ENCODE measurements around the gene CCDC60. TPM values are rescaled to one million over a fixed set of nuclear protein-coding genes. Genes with fewer than 3 reads are reported as not detected.

The CCDC60 gene
- total RNA-seq, 1 experiment from 2014 or later: not detected

DNA sequence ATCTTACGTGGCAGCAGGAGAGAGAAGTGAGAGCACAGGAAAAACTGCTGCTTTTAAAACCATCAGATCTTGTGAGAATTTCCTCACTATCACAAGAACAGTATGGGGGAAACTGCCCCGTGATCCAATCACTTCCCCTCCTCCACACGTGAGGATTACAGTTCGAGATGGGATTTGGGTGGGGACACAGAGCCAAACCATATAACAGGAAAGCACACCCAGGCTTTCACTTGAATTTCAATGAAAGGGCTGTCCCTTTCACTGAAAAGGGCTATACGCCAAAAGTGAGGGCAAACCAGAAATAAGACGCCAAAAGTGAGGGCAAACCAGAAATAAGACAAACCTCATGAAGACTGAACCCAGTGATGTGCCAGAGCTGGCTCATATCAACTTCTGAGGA is 236.2 kb downstream of the CCDC60 start:
- Histone ChIP-seq H3K27me3 (ENCODE audit: insufficient read depth, low read length) (no peaks in the 10 kb centered on the region), H3K9me3 (ENCODE audit: control insufficient read depth in 1 of 2, insufficient read depth in 1 of 2, low read depth in 1 of 2, low read length in 2 of 2) (no peaks in the 10 kb centered on the region), H3K27ac (ENCODE audit: low read depth, low read length) (no peak overlapping the region), H3K4me1 (ENCODE audit: control insufficient read depth in 1 of 2, insufficient read depth in 2 of 2, low read length in 2 of 2) (no peaks in the 10 kb centered on the region), H3K36me3 (ENCODE audit: control insufficient read depth in 1 of 2, insufficient read depth in 2 of 2, low read length in 2 of 2) (no peaks in the 10 kb centered on the region), H3K4me3 (replicated peaks in 1 of 2; ENCODE audit: low read depth in 1 of 2, low read length in 2 of 2) (no peak overlapping the region), H3K9ac (ENCODE audit: low read length) (no peak overlapping the region), H3K79me2 (ENCODE audit: insufficient read depth, low read length) (no peaks in the 10 kb centered on the region), H2AFZ (ENCODE audit: low read depth, low read length, poor library complexity, severe bottlenecking) (no peak overlapping the region), H3K4me2 (ENCODE audit: low read length) (no peak overlapping the region), H4K20me1 (ENCODE audit: insufficient read depth) (no peaks in the 10 kb centered on the region), H3K9me2 (ENCODE audit: insufficient read depth) (no peaks in the 10 kb centered on the region)
- BruUV-seq (replicated peaks): no TSS peak
- DNase-seq (ENCODE audit: low read depth, low spot score): no peak
- ChIA-PET CTCF (interaction anchor here (1.0 kb wide), 1 partner anchor 97 kb away, joined by 3 read pairs; the partner anchor contains the start of gene PRKAB1), POLR2A (no interaction called here), RAD21 (ENCODE audit: low non-redundant PET in 1 of 2, low total read pairs in 2 of 2, uncharacterized antibody in 2 of 2, unreplicated experiment in 2 of 2) (no interaction called here)
- intact Hi-C loops (cut with micrococcal nuclease): no loop called here
- TF ChIP-seq SRF (IDR thresholded peaks at IDR 0.05; ENCODE audit: low read depth): no peak
- TF ChIP-seq, protein P1, sequence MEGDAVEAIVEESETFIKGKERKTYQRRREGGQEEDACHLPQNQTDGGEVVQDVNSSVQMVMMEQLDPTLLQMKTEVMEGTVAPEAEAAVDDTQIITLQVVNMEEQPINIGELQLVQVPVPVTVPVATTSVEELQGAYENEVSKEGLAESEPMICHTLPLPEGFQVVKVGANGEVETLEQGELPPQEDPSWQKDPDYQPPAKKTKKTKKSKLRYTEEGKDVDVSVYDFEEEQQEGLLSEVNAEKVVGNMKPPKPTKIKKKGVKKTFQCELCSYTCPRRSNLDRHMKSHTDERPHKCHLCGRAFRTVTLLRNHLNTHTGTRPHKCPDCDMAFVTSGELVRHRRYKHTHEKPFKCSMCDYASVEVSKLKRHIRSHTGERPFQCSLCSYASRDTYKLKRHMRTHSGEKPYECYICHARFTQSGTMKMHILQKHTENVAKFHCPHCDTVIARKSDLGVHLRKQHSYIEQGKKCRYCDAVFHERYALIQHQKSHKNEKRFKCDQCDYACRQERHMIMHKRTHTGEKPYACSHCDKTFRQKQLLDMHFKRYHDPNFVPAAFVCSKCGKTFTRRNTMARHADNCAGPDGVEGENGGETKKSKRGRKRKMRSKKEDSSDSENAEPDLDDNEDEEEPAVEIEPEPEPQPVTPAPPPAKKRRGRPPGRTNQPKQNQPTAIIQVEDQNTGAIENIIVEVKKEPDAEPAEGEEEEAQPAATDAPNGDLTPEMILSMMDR (IDR thresholded peaks at IDR 0.05 in 2 of 3, conservative IDR thresholded peaks at IDR 0.05 in 1 of 3; ENCODE audit: borderline replicate concordance in 1 of 3, insufficient read depth in 1 of 3, low read depth in 2 of 3, low read length in 2 of 3): no peak
- TF ChIP-seq SIN3A (IDR thresholded peaks at IDR 0.05; ENCODE audit: low read depth): no peak
- TF ChIP-seq ZFX (IDR thresholded peaks at IDR 0.05): no peak
- TF ChIP-seq, protein P2, sequence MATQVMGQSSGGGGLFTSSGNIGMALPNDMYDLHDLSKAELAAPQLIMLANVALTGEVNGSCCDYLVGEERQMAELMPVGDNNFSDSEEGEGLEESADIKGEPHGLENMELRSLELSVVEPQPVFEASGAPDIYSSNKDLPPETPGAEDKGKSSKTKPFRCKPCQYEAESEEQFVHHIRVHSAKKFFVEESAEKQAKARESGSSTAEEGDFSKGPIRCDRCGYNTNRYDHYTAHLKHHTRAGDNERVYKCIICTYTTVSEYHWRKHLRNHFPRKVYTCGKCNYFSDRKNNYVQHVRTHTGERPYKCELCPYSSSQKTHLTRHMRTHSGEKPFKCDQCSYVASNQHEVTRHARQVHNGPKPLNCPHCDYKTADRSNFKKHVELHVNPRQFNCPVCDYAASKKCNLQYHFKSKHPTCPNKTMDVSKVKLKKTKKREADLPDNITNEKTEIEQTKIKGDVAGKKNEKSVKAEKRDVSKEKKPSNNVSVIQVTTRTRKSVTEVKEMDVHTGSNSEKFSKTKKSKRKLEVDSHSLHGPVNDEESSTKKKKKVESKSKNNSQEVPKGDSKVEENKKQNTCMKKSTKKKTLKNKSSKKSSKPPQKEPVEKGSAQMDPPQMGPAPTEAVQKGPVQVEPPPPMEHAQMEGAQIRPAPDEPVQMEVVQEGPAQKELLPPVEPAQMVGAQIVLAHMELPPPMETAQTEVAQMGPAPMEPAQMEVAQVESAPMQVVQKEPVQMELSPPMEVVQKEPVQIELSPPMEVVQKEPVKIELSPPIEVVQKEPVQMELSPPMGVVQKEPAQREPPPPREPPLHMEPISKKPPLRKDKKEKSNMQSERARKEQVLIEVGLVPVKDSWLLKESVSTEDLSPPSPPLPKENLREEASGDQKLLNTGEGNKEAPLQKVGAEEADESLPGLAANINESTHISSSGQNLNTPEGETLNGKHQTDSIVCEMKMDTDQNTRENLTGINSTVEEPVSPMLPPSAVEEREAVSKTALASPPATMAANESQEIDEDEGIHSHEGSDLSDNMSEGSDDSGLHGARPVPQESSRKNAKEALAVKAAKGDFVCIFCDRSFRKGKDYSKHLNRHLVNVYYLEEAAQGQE (IDR thresholded peaks at IDR 0.05; ENCODE audit: low read depth): no peak
- TF ChIP-seq CBX3 (IDR thresholded peaks at IDR 0.05; ENCODE audit: low read depth): no peak
- TF ChIP-seq TCF7L2 (IDR thresholded peaks at IDR 0.05; ENCODE audit: borderline replicate concordance, extremely low read depth, insufficient read depth, insufficient read length): no peak
- no peak for TF ChIP-seq EGR1 (IDR thresholded peaks at IDR 0.05; ENCODE audit: low read depth)
- no peak for TF ChIP-seq RAD21 (IDR thresholded peaks at IDR 0.05; ENCODE audit: low read depth)
- no peak for TF ChIP-seq CEBPB (IDR thresholded peaks at IDR 0.05; ENCODE audit: low read depth)
- no peak for TF ChIP-seq ELF1 (IDR thresholded peaks at IDR 0.05; ENCODE audit: borderline replicate concordance, low read depth)
- no peak for TF ChIP-seq POLR2A (IDR thresholded peaks at IDR 0.05; ENCODE audit: borderline replicate concordance, extremely low read depth, insufficient read depth, insufficient read length)
- no peak for TF ChIP-seq EZH2phosphoT487 (IDR thresholded peaks at IDR 0.05; ENCODE audit: borderline replicate concordance)
- no peak for TF ChIP-seq EZH2 (IDR thresholded peaks at IDR 0.05)
- TF ChIP-seq POLR2AphosphoS5 (IDR thresholded peaks at IDR 0.05; ENCODE audit: low read depth, low read length): no peak
- TF ChIP-seq SP1 (IDR thresholded peaks at IDR 0.05; ENCODE audit: low read depth): no peak
- no peak for TF ChIP-seq ZNF274 (IDR thresholded peaks at IDR 0.05; ENCODE audit: low read depth, low read length)
- TF ChIP-seq, protein P3, sequence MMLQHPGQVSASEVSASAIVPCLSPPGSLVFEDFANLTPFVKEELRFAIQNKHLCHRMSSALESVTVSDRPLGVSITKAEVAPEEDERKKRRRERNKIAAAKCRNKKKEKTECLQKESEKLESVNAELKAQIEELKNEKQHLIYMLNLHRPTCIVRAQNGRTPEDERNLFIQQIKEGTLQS (IDR thresholded peaks at IDR 0.05): no peak
- no peak for ATAC-seq

Data from HCT116 (cell line).